Cerebellar nuclear complex (tissue), 1 donor: ENCODE data around the gene CCDC197.

Experiments used
- DNase-seq, 2 experiments: peaks; one replicate each; lab custom pipeline; 2025; lab: John Stamatoyannopoulos, UW

The CCDC197 gene

GRCh38 chr14:94043111-94043755 is 46.1 kb downstream of the CCDC197 start:
- DNase-seq = no peak

- DNase-seq = no peak
Measured at GRCh38 chr14:94043756-94044475, 46.8 kb downstream of the CCDC197 start.

- DNase-seq = no peak
Measured at GRCh38 chr14:94044476-94045091, 47.5 kb downstream of the CCDC197 start.

GRCh38 chr14:94045101-94045500 is 48.0 kb downstream of the CCDC197 start:
- no peak for DNase-seq

- DNase-seq = no peak
Measured at GRCh38 chr14:94045563-94046345, 48.7 kb downstream of the CCDC197 start.

GRCh38 chr14:94046696-94047250 is 49.7 kb downstream of the CCDC197 start:
- no peak for DNase-seq

- DNase-seq = no peak
Measured at GRCh38 chr14:94047581-94047980, 50.5 kb downstream of the CCDC197 start.

- no peak for DNase-seq
Measured at GRCh38 chr14:94048691-94049624, 51.9 kb downstream of the CCDC197 start.

GRCh38 chr14:94049625-94050023 is 52.5 kb downstream of the CCDC197 start:
- no peak for DNase-seq

- DNase-seq = no peak
Measured at GRCh38 chr14:94050231-94050880, 53.3 kb downstream of the CCDC197 start.

- DNase-seq = no peak
Measured at GRCh38 chr14:94051115-94051514, 54.0 kb downstream of the CCDC197 start.

- no peak for DNase-seq
Measured at GRCh38 chr14:94051779-94052178, 54.7 kb downstream of the CCDC197 start.

GRCh38 chr14:94052199-94052598 is 55.1 kb downstream of the CCDC197 start:
- no peak for DNase-seq

GRCh38 chr14:94052662-94053061 is 55.6 kb downstream of the CCDC197 start:
- no peak for DNase-seq

- no peak for DNase-seq
Measured at GRCh38 chr14:94054401-94054800, 57.3 kb downstream of the CCDC197 start.

- no peak for DNase-seq
Measured at GRCh38 chr14:94054936-94055335, 57.8 kb downstream of the CCDC197 start.

GRCh38 chr14:94056579-94057308 is 59.6 kb downstream of the CCDC197 start:
- no peak for DNase-seq

GRCh38 chr14:94058128-94058673 is 61.1 kb downstream of the CCDC197 start:
- no peak for DNase-seq
